ENCODE measurements around the gene DNM3. TPM values are rescaled to one million over a fixed set of nuclear protein-coding genes. Genes with fewer than 3 reads are reported as not detected.

Gene DNM3
- total and polyA plus RNA-seq, 9 of the 15 experiments (the other 6 are each of a cell fraction or from before 2014, with no cell fraction given), result 0.08 to 0.36 (median 0.22) TPM; not detected in 1

DNA sequence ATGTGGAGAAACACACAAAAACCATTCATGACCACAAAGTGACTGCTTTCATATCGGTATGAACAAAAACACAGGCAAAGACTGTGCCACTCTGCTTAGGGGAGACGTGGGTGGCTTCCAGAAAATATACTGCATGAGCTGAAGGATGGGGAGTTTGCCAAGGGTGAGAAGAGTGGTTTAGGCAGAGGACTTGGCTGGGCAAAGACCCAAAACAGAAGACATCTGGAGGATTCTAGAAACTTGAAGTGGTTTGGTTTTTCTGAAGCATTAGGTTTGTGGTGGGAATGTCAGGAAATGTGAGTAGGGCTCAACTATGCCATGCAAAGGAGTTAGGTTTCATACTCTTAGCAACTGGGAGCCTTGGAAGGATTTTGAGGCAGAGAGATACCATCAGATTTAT lies 26.6 kb upstream of the DNM3 start:
- no TSS peak for BruUV-seq (replicated peaks)
- no peak overlapping the region for H3K4me2 ChIP-seq (ENCODE audit: insufficient read depth, low read length)
- TF ChIP-seq MTF1 (CRISPR knock-in tag; IDR thresholded peaks at IDR 0.05; ENCODE audit: borderline replicate concordance), result no peak
- TF ChIP-seq, protein P1, sequence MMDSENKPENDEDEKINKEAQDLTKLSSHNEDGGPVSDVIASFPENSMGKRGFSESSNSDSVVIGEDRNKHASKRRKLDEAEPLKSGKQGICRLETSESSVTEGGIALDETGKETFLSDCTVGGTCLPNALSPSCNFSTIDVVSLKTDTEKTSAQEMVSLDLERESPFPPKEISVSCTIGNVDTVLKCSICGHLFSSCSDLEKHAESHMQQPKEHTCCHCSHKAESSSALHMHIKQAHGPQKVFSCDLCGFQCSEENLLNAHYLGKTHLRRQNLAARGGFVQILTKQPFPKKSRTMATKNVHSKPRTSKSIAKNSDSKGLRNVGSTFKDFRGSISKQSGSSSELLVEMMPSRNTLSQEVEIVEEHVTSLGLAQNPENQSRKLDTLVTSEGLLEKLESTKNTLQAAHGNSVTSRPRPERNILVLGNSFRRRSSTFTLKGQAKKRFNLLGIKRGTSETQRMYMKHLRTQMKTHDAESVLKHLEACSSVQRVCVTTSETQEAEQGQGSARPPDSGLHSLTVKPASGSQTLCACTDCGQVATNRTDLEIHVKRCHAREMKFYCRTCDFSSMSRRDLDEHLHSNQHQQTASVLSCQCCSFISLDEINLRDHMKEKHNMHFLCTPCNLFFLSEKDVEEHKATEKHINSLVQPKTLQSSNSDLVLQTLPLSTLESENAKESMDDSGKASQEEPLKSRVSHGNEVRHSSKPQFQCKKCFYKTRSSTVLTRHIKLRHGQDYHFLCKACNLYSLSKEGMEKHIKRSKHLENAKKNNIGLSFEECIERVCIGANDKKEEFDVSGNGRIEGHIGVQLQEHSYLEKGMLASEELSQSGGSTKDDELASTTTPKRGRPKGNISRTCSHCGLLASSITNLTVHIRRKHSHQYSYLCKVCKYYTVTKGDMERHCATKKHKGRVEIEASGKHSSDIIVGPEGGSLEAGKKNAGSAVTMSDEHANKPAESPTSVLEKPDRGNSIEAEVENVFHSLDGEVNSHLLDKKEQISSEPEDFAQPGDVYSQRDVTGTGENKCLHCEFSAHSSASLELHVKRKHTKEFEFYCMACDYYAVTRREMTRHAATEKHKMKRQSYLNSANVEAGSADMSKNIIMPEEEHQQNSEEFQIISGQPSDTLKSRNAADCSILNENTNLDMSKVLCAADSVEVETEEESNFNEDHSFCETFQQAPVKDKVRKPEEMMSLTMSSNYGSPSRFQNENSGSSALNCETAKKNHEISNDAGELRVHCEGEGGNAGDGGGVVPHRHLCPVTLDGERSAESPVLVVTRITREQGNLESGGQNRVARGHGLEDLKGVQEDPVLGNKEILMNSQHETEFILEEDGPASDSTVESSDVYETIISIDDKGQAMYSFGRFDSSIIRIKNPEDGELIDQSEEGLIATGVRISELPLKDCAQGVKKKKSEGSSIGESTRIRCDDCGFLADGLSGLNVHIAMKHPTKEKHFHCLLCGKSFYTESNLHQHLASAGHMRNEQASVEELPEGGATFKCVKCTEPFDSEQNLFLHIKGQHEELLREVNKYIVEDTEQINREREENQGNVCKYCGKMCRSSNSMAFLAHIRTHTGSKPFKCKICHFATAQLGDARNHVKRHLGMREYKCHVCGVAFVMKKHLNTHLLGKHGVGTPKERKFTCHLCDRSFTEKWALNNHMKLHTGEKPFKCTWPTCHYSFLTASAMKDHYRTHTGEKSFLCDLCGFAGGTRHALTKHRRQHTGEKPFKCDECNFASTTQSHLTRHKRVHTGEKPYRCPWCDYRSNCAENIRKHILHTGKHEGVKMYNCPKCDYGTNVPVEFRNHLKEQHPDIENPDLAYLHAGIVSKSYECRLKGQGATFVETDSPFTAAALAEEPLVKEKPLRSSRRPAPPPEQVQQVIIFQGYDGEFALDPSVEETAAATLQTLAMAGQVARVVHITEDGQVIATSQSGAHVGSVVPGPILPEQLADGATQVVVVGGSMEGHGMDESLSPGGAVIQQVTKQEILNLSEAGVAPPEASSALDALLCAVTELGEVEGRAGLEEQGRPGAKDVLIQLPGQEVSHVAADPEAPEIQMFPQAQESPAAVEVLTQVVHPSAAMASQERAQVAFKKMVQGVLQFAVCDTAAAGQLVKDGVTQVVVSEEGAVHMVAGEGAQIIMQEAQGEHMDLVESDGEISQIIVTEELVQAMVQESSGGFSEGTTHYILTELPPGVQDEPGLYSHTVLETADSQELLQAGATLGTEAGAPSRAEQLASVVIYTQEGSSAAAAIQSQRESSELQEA (IDR thresholded peaks at IDR 0.05; ENCODE audit: low read depth), result no peak
- TF ChIP-seq, protein P2, sequence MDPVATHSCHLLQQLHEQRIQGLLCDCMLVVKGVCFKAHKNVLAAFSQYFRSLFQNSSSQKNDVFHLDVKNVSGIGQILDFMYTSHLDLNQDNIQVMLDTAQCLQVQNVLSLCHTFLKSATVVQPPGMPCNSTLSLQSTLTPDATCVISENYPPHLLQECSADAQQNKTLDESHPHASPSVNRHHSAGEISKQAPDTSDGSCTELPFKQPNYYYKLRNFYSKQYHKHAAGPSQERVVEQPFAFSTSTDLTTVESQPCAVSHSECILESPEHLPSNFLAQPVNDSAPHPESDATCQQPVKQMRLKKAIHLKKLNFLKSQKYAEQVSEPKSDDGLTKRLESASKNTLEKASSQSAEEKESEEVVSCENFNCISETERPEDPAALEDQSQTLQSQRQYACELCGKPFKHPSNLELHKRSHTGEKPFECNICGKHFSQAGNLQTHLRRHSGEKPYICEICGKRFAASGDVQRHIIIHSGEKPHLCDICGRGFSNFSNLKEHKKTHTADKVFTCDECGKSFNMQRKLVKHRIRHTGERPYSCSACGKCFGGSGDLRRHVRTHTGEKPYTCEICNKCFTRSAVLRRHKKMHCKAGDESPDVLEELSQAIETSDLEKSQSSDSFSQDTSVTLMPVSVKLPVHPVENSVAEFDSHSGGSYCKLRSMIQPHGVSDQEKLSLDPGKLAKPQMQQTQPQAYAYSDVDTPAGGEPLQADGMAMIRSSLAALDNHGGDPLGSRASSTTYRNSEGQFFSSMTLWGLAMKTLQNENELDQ (CRISPR knock-in tag; IDR thresholded peaks at IDR 0.05; ENCODE audit: borderline replicate concordance), result no peak
- TF ChIP-seq, protein P3, sequence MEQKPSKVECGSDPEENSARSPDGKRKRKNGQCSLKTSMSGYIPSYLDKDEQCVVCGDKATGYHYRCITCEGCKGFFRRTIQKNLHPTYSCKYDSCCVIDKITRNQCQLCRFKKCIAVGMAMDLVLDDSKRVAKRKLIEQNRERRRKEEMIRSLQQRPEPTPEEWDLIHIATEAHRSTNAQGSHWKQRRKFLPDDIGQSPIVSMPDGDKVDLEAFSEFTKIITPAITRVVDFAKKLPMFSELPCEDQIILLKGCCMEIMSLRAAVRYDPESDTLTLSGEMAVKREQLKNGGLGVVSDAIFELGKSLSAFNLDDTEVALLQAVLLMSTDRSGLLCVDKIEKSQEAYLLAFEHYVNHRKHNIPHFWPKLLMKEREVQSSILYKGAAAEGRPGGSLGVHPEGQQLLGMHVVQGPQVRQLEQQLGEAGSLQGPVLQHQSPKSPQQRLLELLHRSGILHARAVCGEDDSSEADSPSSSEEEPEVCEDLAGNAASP (IDR thresholded peaks at IDR 0.05), result no peak
- TF ChIP-seq, protein P4, sequence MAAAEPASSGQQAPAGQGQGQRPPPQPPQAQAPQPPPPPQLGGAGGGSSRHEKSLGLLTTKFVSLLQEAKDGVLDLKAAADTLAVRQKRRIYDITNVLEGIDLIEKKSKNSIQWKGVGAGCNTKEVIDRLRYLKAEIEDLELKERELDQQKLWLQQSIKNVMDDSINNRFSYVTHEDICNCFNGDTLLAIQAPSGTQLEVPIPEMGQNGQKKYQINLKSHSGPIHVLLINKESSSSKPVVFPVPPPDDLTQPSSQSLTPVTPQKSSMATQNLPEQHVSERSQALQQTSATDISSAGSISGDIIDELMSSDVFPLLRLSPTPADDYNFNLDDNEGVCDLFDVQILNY (CRISPR knock-in tag; IDR thresholded peaks at IDR 0.05), result no peak

More for the DNA sequence above, 26.6 kb upstream of the DNM3 start:
- Histone ChIP-seq H3K9me3 (replicated peaks; ENCODE audit: control insufficient read depth, insufficient read depth, low read depth, low read length) (no peaks in the 10 kb centered on the region), H3K36me3 (ENCODE audit: control insufficient read depth, insufficient read depth, low read length) (no peaks in the 10 kb centered on the region), H4K20me1 (replicated peaks; ENCODE audit: control insufficient read depth, insufficient read depth, low read length) (no peaks in the 10 kb centered on the region), H3K27ac (ENCODE audit: extremely low read depth, low read depth, low read length) (no peak overlapping the region), H3K9me1 (ENCODE audit: control insufficient read depth, insufficient read depth, low read length) (no peaks in the 10 kb centered on the region), H3K79me2 (ENCODE audit: control insufficient read depth, insufficient read depth, low read length) (no peaks in the 10 kb centered on the region), H2AFZ (ENCODE audit: low read depth, low read length) (no peak overlapping the region), H3K9ac (ENCODE audit: insufficient read depth in 1 of 2, low read depth in 2 of 2, low read length in 2 of 2) (no peak overlapping the region), H3K4me1 (replicated peaks in 1 of 2; ENCODE audit: control insufficient read depth in 2 of 2, insufficient read depth in 2 of 2, low read length in 2 of 2) (peaks cover 0 to 7% of the 10 kb centered on the region in 2 experiments; a peak in 2 of 5 replicates), H3K4me3 (no peak overlapping the region), H3K27me3 (ENCODE audit: control insufficient read depth in 2 of 2, insufficient read depth in 2 of 2, low read length in 2 of 2) (no peaks in the 10 kb centered on the region)
- 0% methylated on average over 2 of the region's 2 CpGs for WGBS (ENCODE audit: insufficient coverage, low coverage, missing lambda C conversion rate)
- DNase-seq (ENCODE audit: extremely low read depth in 1 of 4, low spot score in 3 of 4), result no peak
- ChIA-PET CTCF (ENCODE audit: low intra/inter-chr PET ratio) (interaction anchor here (0.6 kb wide), 1 partner anchor 14 kb away, joined by 3 read pairs; no protein-coding TSS in a partner anchor), POLR2A (no interaction called here)
- in situ Hi-C loops (cut with MboI), result no loop called here
- ATAC-seq, result no peak
- no peak for FAIRE-seq
- intact Hi-C loops (cut with micrococcal nuclease), result no loop called here
